IMR-90 (cell line): ENCODE data around the gene CEP83.

Experiments
- BHLHE40 ChIP-seq: fragments of 150-350 bp; IDR thresholded peaks from 2 replicates; pipeline ENCODE4 v1.6.1; 2016; ENCODE audit warnings: mild to moderate bottlenecking, low read depth, low read length
- CEBPB ChIP-seq: IDR thresholded peaks from 2 replicates; pipeline ENCODE4 v1.6.1; 2012; ENCODE audit warnings: low read depth, low read length, improper control_type of control experiment
- CTCF ChIP-seq: conservative IDR thresholded peaks from 2 replicates; pipeline ENCODE4 v1.5.1; 2012; ENCODE audit warnings: mild to moderate bottlenecking, low read depth, low read length, improper control_type of control experiment
- ELK1 ChIP-seq: fragments of 150-350 bp; IDR thresholded peaks from 2 replicates; pipeline ENCODE4 v1.6.1; 2016; ENCODE audit warnings: low read depth, mild to moderate bottlenecking, low read length, moderate library complexity, borderline replicate concordance
- FOS ChIP-seq: fragments of 150-350 bp; IDR thresholded peaks from 2 replicates; pipeline ENCODE4 v1.6.1; 2016; ENCODE audit warnings: low read depth, low read length
- MAFK ChIP-seq: IDR thresholded peaks from 2 replicates; pipeline ENCODE4 v1.6.1; 2012; ENCODE audit warnings: low read depth, low read length, improper control_type of control experiment
- MXI1 ChIP-seq: IDR thresholded peaks from 2 replicates; pipeline ENCODE4 v1.6.1; 2012; ENCODE audit warnings: low read depth, mild to moderate bottlenecking, low read length, moderate library complexity, borderline replicate concordance
- POLR2A ChIP-seq: IDR thresholded peaks from 2 replicates; pipeline ENCODE4 v1.6.1; 2012; ENCODE audit warnings: mild to moderate bottlenecking, low read depth, low read length
- RAD21 ChIP-seq: IDR thresholded peaks from 2 replicates; pipeline ENCODE4 v1.6.1; 2012; ENCODE audit warnings: low read length, improper control_type of control experiment
- RCOR1 ChIP-seq: IDR thresholded peaks from 2 replicates; pipeline ENCODE4 v1.6.1; 2012; ENCODE audit warnings: mild to moderate bottlenecking, low read length, improper control_type of control experiment; ENCODE audit not compliant: insufficient replicate concordance
- RFX5 ChIP-seq: IDR thresholded peaks from 2 replicates; pipeline ENCODE4 v1.8.0; 2012; ENCODE audit warnings: low read depth, mild to moderate bottlenecking, low read length, moderate library complexity
- SMC3 ChIP-seq: fragments of 150-350 bp; IDR thresholded peaks from 2 replicates; pipeline ENCODE4 v1.6.1; 2016; ENCODE audit warnings: low read depth, mild to moderate bottlenecking, antibody characterized with exemption, low read length, moderate library complexity
- USF2 ChIP-seq: fragments of 150-350 bp; IDR thresholded peaks from 2 replicates; pipeline ENCODE4 v1.6.1; 2017; ENCODE audit warnings: mild to moderate bottlenecking, antibody characterized with exemption, low read length, low read depth

DNA sequence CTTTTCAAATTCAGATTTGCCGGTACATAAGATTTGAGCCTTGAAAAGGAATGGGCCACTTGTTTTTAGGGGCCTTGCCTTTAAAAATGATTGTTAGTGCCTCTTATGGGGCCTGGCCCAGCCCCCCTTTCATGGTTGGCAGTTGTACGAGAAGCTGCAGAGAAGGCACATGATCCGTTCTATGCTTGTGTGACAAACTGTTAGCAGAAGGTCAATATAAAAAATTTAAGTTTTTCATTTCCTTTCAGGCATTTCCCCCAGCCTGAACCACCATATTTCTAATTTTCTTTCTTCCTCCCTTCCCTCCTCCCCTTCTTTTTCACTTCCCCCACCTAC, 192.2 kb downstream of the CEP83 start:
- TF ChIP-seq CTCF: no peak
- TF ChIP-seq CEBPB: no peak
- TF ChIP-seq MAFK: no peak
- no peak for TF ChIP-seq MXI1
- TF ChIP-seq RCOR1: no peak
- no peak for TF ChIP-seq POLR2A
- no peak for TF ChIP-seq SMC3
- TF ChIP-seq ELK1: no peak
- no peak for TF ChIP-seq RAD21
- TF ChIP-seq USF2: no peak
- TF ChIP-seq RFX5: no peak
- TF ChIP-seq FOS: no peak
- TF ChIP-seq BHLHE40: no peak
